SK-N-SH (cell line): ENCODE data around the gene APPL2. TPM values are rescaled to one million over a fixed set of nuclear protein-coding genes. Genes with fewer than 3 reads are reported as not detected.

Experiments
- CTCF ChIA-PET: fragments of 300-600, 350-600 bp; formaldehyde crosslinking; extraction: SDS; loops from one replicate; lab custom pipeline; 2021; lab: Yijun Ruan, JAX
- POLR2A ChIA-PET: fragments of 350-600 bp; sonication (Branson Sonifier 250); formaldehyde crosslinking; extraction: SDS; loops from one replicate; lab custom pipeline; 2020; ENCODE audit warnings: antibody characterized with exemption, inconsistent platforms; lab: Yijun Ruan, JAX
- DNase-seq: peaks from one replicate; pipeline ENCODE4 v3.0.0; 2012
- H2AFZ ChIP-seq: fragments of 200-600 bp; sonication (generic); 2 replicates; pipeline ENCODE4 v1.8.1; 2016; ENCODE audit warnings: antibody characterized with exemption, mild to moderate bottlenecking, low read depth
- H3F3A ChIP-seq: fragments of 200-600 bp; sonication (generic); replicated peaks from 2 replicates; pipeline ENCODE3; 2016; ENCODE audit warnings: antibody characterized with exemption, mild to moderate bottlenecking; ENCODE audit not compliant: insufficient read depth
- H3K27ac ChIP-seq, 2 experiments: fragments of 200-500 bp in 1 of 2; fragments of 200-600 bp in 1 of 2; sonication (Bioruptor generic) in 1 of 2; sonication (generic), shearing (Covaris generic) in 1 of 2; 2 replicates each; pipeline versions ENCODE4 v1.5.1 to v1.6.1; 2014 to 2016; ENCODE audit warnings: low read depth in 2 of 2, inconsistent platforms in 1 of 2, low read length in 1 of 2, mild to moderate bottlenecking in 1 of 2, mixed read lengths in 1 of 2
- H3K27me3 ChIP-seq: fragments of 200-600 bp; sonication (generic), shearing (Covaris generic); 2 replicates; pipeline ENCODE4 v1.6.1; 2016; ENCODE audit warnings: mixed run types; ENCODE audit not compliant: insufficient read depth
- H3K36me3 ChIP-seq, 2 experiments: fragments of 200-500 bp in 1 of 2; fragments of 200-600 bp in 1 of 2; sonication (Bioruptor generic) in 1 of 2; sonication (generic) in 1 of 2; replicated peaks in 1 of 2; 2 replicates each; pipeline versions ENCODE3 to v1.5.1; 2014 to 2016; ENCODE audit warnings: low read length in 1 of 2, mild to moderate bottlenecking in 1 of 2; ENCODE audit not compliant: insufficient read depth in 2 of 2, control insufficient read depth in 1 of 2
- H3K4me1 ChIP-seq, 2 experiments: fragments of 200-500 bp in 1 of 2; fragments of 200-600 bp in 1 of 2; sonication (Bioruptor generic) in 1 of 2; sonication (generic), shearing (Covaris generic) in 1 of 2; 2 replicates each; pipeline versions ENCODE4 v1.5.1 to v1.6.1; 2014 to 2016; ENCODE audit warnings: low read depth in 1 of 2, low read length in 1 of 2, mixed run types in 1 of 2; ENCODE audit not compliant: insufficient read depth in 2 of 2, control insufficient read depth in 1 of 2
- H3K4me2 ChIP-seq: fragments of 200-600 bp; sonication (generic), shearing (Covaris generic); 2 replicates; pipeline ENCODE4 v1.6.1; 2017; ENCODE audit warnings: mixed run types
- H3K4me3 ChIP-seq, 2 experiments: fragments of 200-500 bp in 1 of 2; fragments of 200-600 bp in 1 of 2; sonication (Bioruptor generic) in 1 of 2; sonication (generic), shearing (Covaris generic) in 1 of 2; 2 replicates each; pipeline versions ENCODE4 v1.5.1 to v1.8.1; 2014 to 2016; ENCODE audit warnings: low read depth in 2 of 2, inconsistent platforms in 1 of 2, low read length in 1 of 2, mild to moderate bottlenecking in 1 of 2, mixed read lengths in 1 of 2, moderate library complexity in 1 of 2
- H3K79me2 ChIP-seq: fragments of 200-600 bp; sonication (generic); 2 replicates; pipeline ENCODE4 v1.8.1; 2017; ENCODE audit warnings: mild to moderate bottlenecking; ENCODE audit not compliant: insufficient read depth
- H3K9ac ChIP-seq: fragments of 200-600 bp; sonication (generic); 2 replicates; pipeline ENCODE4 v1.6.1; 2017; ENCODE audit warnings: mixed run types
- H3K9me2 ChIP-seq: fragments of 200-600 bp; sonication (generic); 2 replicates; pipeline ENCODE4 v1.6.1; 2017; ENCODE audit warnings: mixed run types
- H3K9me3 ChIP-seq: fragments of 200-600 bp; sonication (generic); 2 replicates; pipeline ENCODE4 v1.6.1; 2017; ENCODE audit warnings: mixed run types, mild to moderate bottlenecking, moderate library complexity
- H4K20me1 ChIP-seq: fragments of 200-600 bp; sonication (generic); 2 replicates; pipeline ENCODE4 v1.6.1; 2017; ENCODE audit warnings: mild to moderate bottlenecking, mixed run types; ENCODE audit not compliant: insufficient read depth
- CHD2 ChIP-seq: fragments of 150-350 bp; IDR thresholded peaks from 2 replicates; pipeline ENCODE4 v1.6.1; 2018; ENCODE audit warnings: low read length; ENCODE audit not compliant: partially characterized antibody
- EP300 ChIP-seq, 2 experiments: IDR thresholded peaks; 2 replicates each; pipeline versions ENCODE4 v1.4.0 to v1.6.1; 2012; ENCODE audit warnings: borderline replicate concordance in 1 of 2, low read depth in 1 of 2, low read length in 1 of 2
- EZH2phosphoT487 ChIP-seq: fragments of 200-600 bp; sonication (generic); IDR thresholded peaks from 2 replicates; pipeline ENCODE4 v1.6.1; 2017; ENCODE audit warnings: low read depth, mixed run types, mild to moderate bottlenecking, antibody characterized with exemption, moderate library complexity, borderline replicate concordance
- FOSL2 ChIP-seq: IDR thresholded peaks from 2 replicates; pipeline ENCODE4 v1.4.0; 2012; ENCODE audit warnings: low read depth, mild to moderate bottlenecking, moderate library complexity, borderline replicate concordance
- FOXJ3 ChIP-seq: sonication (generic); formaldehyde crosslinking; IDR thresholded peaks from 2 replicates; pipeline ENCODE4 v1.5.1; 2020; ENCODE audit warnings: mild to moderate bottlenecking, missing genetic modification reagents
- FOXM1 ChIP-seq: IDR thresholded peaks from 2 replicates; pipeline ENCODE4 v1.4.0; 2012; ENCODE audit warnings: low read depth, mild to moderate bottlenecking
- GABPA ChIP-seq: IDR thresholded peaks from 2 replicates; pipeline ENCODE4 v1.4.0; 2012; ENCODE audit warnings: low read depth, mild to moderate bottlenecking
- JUND ChIP-seq: IDR thresholded peaks from 2 replicates; pipeline ENCODE4 v1.4.0; 2012
- MEF2A ChIP-seq: IDR thresholded peaks from 2 replicates; pipeline ENCODE4 v1.4.0; 2012; ENCODE audit warnings: low read depth, borderline replicate concordance
- NFIC ChIP-seq: IDR thresholded peaks from 2 replicates; pipeline ENCODE4 v1.4.0; 2012; ENCODE audit warnings: borderline replicate concordance
- POLR2AphosphoS5 ChIP-seq: IDR thresholded peaks from 2 replicates; pipeline ENCODE4 v1.6.1; 2012; ENCODE audit warnings: low read depth, low read length
- RCOR1 ChIP-seq: fragments of 150-350 bp; IDR thresholded peaks from 2 replicates; pipeline ENCODE4 v1.6.1; 2017; ENCODE audit warnings: antibody characterized with exemption, low read length
- RXRA ChIP-seq: IDR thresholded peaks from 2 replicates; pipeline ENCODE4 v1.4.0; 2012; ENCODE audit warnings: low read depth, mild to moderate bottlenecking, borderline replicate concordance
- SIN3A ChIP-seq: IDR thresholded peaks from 2 replicates; pipeline ENCODE4 v1.6.1; 2012; ENCODE audit warnings: low read depth, mild to moderate bottlenecking, low read length, moderate library complexity, borderline replicate concordance
- TAF1 ChIP-seq: IDR thresholded peaks from 2 replicates; pipeline ENCODE4 v1.6.1; 2012; ENCODE audit warnings: low read depth, mild to moderate bottlenecking, low read length, moderate library complexity, borderline replicate concordance
- TEAD4 ChIP-seq: IDR thresholded peaks from 2 replicates; pipeline ENCODE4 v1.4.0; 2012; ENCODE audit warnings: mild to moderate bottlenecking, borderline replicate concordance; ENCODE audit not compliant: insufficient read depth
- YY1 ChIP-seq: IDR thresholded peaks from 2 replicates; pipeline ENCODE4 v1.4.0; 2012; ENCODE audit warnings: low read depth, mild to moderate bottlenecking
- WGBS: methylation state at CpG from one replicate; pipeline ENCODE4 v1.1.6; 2017; ENCODE audit warnings: low lambda C conversion rate; 5-methylcytosine and 5-hydroxymethylcytosine counted together
- polyA plus RNA-seq, 3 experiments: library from polyadenylated mRNA; depleted of rRNA; stranded (reverse); fragments of >200 nt; gene quantifications; 2 replicates each; pipeline ENCODE4 v1.2.3, GENCODE V29; 2012
- TF ChIP-seq, protein P1 (sequence below): fragments of 150-350 bp; IDR thresholded peaks from 2 replicates; pipeline ENCODE4 v1.6.1; 2016; ENCODE audit warnings: mild to moderate bottlenecking, low read depth, low read length
- TF ChIP-seq, protein P2 (sequence below): IDR thresholded peaks from 2 replicates; pipeline ENCODE4; 2012
- TF ChIP-seq, protein P3 (sequence below): IDR thresholded peaks from 2 replicates; pipeline ENCODE4 v1.4.0; 2012; ENCODE audit warnings: low read depth, borderline replicate concordance
- TF ChIP-seq, protein P4 (sequence below): IDR thresholded peaks from 2 replicates; pipeline ENCODE4 v1.6.1; 2012; ENCODE audit warnings: mild to moderate bottlenecking, low read depth, low read length, moderate library complexity
- TF ChIP-seq, protein P5 (sequence below): fragments of 150-350 bp; IDR thresholded peaks from 2 replicates; pipeline ENCODE4 v1.6.1; 2017; ENCODE audit warnings: antibody characterized with exemption, low read length, low read depth, borderline replicate concordance
- TF ChIP-seq, protein P6 (sequence below): IDR thresholded peaks from 2 replicates; pipeline ENCODE4 v1.4.0; 2012; ENCODE audit warnings: low read depth

The APPL2 gene
- polyA plus RNA-seq, 1 of the 3 experiments (the other 2 are of a cell fraction): 59.2 TPM

DNA sequence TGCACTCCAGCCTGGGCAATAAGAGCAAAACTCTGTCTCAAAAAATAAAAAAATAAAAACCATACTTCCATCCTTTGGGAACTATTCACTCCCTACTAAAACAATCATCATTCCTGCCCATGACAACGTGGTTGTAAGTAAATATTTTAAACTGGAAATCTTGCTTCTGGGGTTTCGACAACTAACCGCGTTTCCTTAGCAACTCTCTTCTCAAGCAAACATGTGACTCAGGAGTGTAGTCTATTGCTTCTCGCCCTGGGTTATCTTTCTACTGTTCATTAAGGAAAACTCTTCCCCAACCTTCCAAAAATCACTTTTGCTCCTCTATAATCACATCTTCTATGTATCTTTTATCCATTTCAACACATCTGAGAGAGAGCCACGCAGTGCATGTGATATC is 21.8 kb downstream of the APPL2 start (continued):
- TF ChIP-seq, protein P1, sequence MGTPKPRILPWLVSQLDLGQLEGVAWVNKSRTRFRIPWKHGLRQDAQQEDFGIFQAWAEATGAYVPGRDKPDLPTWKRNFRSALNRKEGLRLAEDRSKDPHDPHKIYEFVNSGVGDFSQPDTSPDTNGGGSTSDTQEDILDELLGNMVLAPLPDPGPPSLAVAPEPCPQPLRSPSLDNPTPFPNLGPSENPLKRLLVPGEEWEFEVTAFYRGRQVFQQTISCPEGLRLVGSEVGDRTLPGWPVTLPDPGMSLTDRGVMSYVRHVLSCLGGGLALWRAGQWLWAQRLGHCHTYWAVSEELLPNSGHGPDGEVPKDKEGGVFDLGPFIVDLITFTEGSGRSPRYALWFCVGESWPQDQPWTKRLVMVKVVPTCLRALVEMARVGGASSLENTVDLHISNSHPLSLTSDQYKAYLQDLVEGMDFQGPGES: no peak
- TF ChIP-seq POLR2AphosphoS5 (no peak), RCOR1 (no peak), TEAD4 (no peak)

DNA sequence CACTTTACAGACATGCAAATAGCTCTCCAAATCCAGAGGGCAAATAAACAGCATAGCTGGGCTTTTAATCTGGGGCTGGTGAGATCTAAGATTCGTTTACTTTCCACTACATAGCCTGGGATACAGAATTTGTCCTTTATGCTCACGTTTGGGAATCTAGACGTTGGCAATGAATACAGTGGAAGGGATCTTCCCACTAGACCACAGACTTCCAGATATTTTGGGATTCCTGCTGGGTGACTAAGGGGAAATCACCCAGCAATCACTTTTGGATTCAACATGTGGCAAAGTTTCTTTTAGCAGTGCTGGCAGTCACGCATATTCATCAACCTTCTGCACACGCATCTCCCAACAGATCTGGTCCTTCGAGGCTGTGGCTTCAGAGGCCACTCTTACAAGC is 23.5 kb downstream of the APPL2 start:
- H3K27me3 ChIP-seq: no peaks in the 10 kb centered on the region
- H3F3A ChIP-seq: peaks cover 21% of the 10 kb centered on the region
- no peak overlapping the region for H2AFZ ChIP-seq
- H4K20me1 ChIP-seq: no peaks in the 10 kb centered on the region
- no peak for DNase-seq
- no peak overlapping the region for H3K9ac ChIP-seq
- no peaks in the 10 kb centered on the region for H3K9me2 ChIP-seq
- no peak overlapping the region for H3K4me2 ChIP-seq
- H3K9me3 ChIP-seq: no peaks in the 10 kb centered on the region
- H3K79me2 ChIP-seq: peaks cover 82% of the 10 kb centered on the region
- no peak overlapping the region for H3K4me3 ChIP-seq
- H3K4me1 ChIP-seq: peaks cover 3 to 7% of the 10 kb centered on the region in 2 experiments; a peak in 2 of 4 replicates
- ChIA-PET POLR2A (no interaction called here), CTCF (interaction anchor here (0.7 kb wide), 1 partner anchor 1104 kb away, joined by 3 read pairs; no protein-coding TSS in a partner anchor)
- peaks cover 83 to 86% of the 10 kb centered on the region in 2 experiments for H3K36me3 ChIP-seq
- 56% methylated on average over 6 of the region's 6 CpGs for WGBS
- TF ChIP-seq TAF1 (no peak), MEF2A (no peak), CHD2 (no peak), GABPA (no peak), SIN3A (no peak), RXRA (no peak), EP300 (IDR thresholded peaks at IDR 0.05; ENCODE audit: borderline replicate concordance in 1 of 2, low read depth in 1 of 2, low read length in 1 of 2) (no peak), JUND (no peak), YY1 (no peak), FOXM1 (no peak), FOXJ3 (no peak), FOSL2 (no peak), NFIC (no peak), EZH2phosphoT487 (no peak)
- TF ChIP-seq, protein P2, sequence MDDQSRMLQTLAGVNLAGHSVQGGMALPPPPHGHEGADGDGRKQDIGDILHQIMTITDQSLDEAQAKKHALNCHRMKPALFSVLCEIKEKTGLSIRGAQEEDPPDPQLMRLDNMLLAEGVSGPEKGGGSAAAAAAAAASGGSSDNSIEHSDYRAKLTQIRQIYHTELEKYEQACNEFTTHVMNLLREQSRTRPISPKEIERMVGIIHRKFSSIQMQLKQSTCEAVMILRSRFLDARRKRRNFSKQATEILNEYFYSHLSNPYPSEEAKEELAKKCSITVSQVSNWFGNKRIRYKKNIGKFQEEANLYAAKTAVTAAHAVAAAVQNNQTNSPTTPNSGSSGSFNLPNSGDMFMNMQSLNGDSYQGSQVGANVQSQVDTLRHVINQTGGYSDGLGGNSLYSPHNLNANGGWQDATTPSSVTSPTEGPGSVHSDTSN: no peak
- TF ChIP-seq, protein P3, sequence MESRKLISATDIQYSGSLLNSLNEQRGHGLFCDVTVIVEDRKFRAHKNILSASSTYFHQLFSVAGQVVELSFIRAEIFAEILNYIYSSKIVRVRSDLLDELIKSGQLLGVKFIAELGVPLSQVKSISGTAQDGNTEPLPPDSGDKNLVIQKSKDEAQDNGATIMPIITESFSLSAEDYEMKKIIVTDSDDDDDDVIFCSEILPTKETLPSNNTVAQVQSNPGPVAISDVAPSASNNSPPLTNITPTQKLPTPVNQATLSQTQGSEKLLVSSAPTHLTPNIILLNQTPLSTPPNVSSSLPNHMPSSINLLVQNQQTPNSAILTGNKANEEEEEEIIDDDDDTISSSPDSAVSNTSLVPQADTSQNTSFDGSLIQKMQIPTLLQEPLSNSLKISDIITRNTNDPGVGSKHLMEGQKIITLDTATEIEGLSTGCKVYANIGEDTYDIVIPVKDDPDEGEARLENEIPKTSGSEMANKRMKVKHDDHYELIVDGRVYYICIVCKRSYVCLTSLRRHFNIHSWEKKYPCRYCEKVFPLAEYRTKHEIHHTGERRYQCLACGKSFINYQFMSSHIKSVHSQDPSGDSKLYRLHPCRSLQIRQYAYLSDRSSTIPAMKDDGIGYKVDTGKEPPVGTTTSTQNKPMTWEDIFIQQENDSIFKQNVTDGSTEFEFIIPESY: no peak
- TF ChIP-seq, protein P4, sequence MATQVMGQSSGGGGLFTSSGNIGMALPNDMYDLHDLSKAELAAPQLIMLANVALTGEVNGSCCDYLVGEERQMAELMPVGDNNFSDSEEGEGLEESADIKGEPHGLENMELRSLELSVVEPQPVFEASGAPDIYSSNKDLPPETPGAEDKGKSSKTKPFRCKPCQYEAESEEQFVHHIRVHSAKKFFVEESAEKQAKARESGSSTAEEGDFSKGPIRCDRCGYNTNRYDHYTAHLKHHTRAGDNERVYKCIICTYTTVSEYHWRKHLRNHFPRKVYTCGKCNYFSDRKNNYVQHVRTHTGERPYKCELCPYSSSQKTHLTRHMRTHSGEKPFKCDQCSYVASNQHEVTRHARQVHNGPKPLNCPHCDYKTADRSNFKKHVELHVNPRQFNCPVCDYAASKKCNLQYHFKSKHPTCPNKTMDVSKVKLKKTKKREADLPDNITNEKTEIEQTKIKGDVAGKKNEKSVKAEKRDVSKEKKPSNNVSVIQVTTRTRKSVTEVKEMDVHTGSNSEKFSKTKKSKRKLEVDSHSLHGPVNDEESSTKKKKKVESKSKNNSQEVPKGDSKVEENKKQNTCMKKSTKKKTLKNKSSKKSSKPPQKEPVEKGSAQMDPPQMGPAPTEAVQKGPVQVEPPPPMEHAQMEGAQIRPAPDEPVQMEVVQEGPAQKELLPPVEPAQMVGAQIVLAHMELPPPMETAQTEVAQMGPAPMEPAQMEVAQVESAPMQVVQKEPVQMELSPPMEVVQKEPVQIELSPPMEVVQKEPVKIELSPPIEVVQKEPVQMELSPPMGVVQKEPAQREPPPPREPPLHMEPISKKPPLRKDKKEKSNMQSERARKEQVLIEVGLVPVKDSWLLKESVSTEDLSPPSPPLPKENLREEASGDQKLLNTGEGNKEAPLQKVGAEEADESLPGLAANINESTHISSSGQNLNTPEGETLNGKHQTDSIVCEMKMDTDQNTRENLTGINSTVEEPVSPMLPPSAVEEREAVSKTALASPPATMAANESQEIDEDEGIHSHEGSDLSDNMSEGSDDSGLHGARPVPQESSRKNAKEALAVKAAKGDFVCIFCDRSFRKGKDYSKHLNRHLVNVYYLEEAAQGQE: no peak
- TF ChIP-seq, protein P5, sequence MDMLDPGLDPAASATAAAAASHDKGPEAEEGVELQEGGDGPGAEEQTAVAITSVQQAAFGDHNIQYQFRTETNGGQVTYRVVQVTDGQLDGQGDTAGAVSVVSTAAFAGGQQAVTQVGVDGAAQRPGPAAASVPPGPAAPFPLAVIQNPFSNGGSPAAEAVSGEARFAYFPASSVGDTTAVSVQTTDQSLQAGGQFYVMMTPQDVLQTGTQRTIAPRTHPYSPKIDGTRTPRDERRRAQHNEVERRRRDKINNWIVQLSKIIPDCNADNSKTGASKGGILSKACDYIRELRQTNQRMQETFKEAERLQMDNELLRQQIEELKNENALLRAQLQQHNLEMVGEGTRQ: no peak
- TF ChIP-seq, protein P6, sequence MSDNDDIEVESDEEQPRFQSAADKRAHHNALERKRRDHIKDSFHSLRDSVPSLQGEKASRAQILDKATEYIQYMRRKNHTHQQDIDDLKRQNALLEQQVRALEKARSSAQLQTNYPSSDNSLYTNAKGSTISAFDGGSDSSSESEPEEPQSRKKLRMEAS: no peak
- TF ChIP-seq, all 33 proteins: peak for 0
- H3K27ac ChIP-seq: peak overlapping the region in 1 of 2 experiments; percentile 54; a peak in 2 of 4 replicates
